T-helper 2 cell treated with Interferon-gamma antibody and Interleukin-4, amounts not matched to agents 5 μg/mL and 100 μg/mL, for 36 hours (primary cell): ENCODE measurements around the gene KCNK15.

Experiments
- DNase-seq: peaks from one replicate; pipeline ENCODE4 v3.0.0; 2021; ENCODE audit warnings: low spot score
- H3K27ac Mint-ChIP-seq: one replicate; pipeline ENCODE4 v1.8.0; 2021; ENCODE audit warnings: mild to moderate bottlenecking, mixed read lengths
- H3K27me3 Mint-ChIP-seq: one replicate; pipeline ENCODE4 v1.8.0; 2021; ENCODE audit warnings: low read depth, mixed read lengths
- H3K36me3 Mint-ChIP-seq: one replicate; pipeline ENCODE4 v1.8.0; 2021; ENCODE audit warnings: low read depth, mixed read lengths
- H3K4me1 Mint-ChIP-seq: one replicate; pipeline ENCODE4 v1.8.0; 2021; ENCODE audit warnings: low read depth, mixed read lengths
- H3K4me3 Mint-ChIP-seq: one replicate; pipeline ENCODE4 v1.8.0; 2022; ENCODE audit warnings: mild to moderate bottlenecking, moderate library complexity, mixed read lengths
- H3K9me3 Mint-ChIP-seq: one replicate; pipeline ENCODE4 v1.8.0; 2021; ENCODE audit warnings: mixed read lengths

KCNK15 gene

DNA sequence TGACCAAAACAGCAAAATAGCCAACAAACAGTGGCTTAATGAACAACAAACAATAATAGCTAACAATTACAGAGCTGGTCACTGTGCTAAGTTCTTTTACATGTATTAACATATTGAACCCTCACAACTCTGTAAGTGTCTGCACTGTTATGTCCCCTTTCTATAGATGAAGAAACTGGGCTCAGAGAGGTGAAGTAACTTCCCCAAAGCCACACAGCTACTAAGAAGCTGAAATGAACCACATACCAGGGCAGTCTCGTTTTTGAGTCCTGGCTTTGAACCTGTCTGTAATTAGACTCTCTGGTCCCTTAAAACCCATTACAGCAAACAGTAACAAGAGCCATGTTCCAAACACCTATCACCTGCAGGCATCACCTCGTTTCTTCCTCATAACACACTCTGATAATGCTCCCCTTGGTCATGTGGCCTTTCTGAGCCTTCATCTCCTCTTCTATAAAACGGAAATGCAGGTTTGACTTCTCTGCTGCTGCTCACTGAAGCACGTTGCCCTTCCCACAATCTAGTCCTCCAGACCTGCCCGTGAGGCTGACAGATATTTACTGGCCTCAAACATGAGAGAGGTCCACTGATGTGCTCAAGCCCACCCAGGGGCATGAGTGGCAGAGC is 23.3 kb downstream of the KCNK15 start:
- Mint-ChIP-seq H3K9me3 (no peaks in the 10 kb centered on the region), H3K4me1 (no peaks in the 10 kb centered on the region), H3K4me3 (no peak overlapping the region), H3K36me3 (no peaks in the 10 kb centered on the region), H3K27me3 (peaks cover 4% of the 10 kb centered on the region), H3K27ac (no peak overlapping the region)
- no peak for DNase-seq

DNA sequence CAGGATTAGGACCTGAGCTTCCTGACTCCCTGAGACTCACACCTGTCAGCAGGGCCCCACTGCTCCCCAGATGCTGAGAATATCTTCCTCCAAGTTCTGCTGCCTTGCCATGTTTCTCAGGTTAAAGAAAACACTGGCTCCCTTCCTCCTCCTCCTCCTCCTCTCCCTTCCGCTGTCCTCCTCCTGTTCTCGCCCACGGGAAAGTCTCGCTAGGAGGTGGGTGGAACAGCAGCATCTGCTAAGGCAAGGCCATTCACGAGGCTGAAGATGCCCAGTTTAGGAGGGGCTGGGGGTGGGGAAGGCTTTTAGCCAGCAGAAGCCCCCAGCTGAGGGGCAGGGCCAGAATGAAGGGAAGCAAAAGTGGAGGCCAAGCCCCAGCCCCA is 23.8 kb downstream of the KCNK15 start:
- Mint-ChIP-seq H3K36me3 (no peaks in the 10 kb centered on the region), H3K27ac (no peak overlapping the region), H3K27me3 (peaks cover 4% of the 10 kb centered on the region), H3K9me3 (no peaks in the 10 kb centered on the region), H3K4me3 (no peak overlapping the region), H3K4me1 (no peaks in the 10 kb centered on the region)
- DNase-seq = no peak

DNA sequence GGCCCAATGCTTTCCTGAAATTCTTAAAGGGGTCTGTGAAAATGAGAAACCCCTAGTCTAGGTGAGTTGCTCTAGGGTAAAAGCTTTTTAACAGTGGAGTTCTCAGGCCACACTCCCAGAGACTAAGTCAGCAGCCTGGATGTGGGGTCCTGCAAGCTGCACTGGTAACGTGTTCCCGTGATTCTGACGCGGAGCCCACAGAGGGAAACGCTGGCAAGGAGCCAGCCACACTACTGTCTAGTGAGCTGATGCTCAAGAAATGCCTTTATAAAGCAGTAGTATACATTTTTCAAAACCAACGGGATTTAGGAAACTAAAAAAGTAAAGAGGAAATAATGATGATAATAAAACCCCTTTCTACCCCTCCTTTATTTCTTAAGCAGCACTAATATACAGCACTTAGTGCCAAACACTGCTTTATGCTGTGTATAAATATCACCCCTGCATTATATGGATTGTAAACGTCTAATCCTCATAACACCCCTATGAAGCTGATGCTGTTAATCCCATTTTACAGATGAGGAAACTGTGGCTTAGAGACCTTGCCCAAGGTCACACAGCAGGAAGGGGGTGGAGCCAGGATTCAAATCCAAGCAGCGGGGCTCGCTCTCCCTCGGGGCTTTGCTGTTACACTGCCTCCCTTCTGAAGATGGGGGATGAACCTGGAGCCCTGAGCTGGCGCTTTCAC is 25.0 kb downstream of the KCNK15 start:
- H3K27ac Mint-ChIP-seq = no peak overlapping the region
- no peak overlapping the region for H3K4me3 Mint-ChIP-seq
- H3K9me3 Mint-ChIP-seq = no peaks in the 10 kb centered on the region
- H3K4me1 Mint-ChIP-seq = no peaks in the 10 kb centered on the region
- no peaks in the 10 kb centered on the region for H3K36me3 Mint-ChIP-seq
- DNase-seq = no peak
- peaks cover 4% of the 10 kb centered on the region for H3K27me3 Mint-ChIP-seq

DNA sequence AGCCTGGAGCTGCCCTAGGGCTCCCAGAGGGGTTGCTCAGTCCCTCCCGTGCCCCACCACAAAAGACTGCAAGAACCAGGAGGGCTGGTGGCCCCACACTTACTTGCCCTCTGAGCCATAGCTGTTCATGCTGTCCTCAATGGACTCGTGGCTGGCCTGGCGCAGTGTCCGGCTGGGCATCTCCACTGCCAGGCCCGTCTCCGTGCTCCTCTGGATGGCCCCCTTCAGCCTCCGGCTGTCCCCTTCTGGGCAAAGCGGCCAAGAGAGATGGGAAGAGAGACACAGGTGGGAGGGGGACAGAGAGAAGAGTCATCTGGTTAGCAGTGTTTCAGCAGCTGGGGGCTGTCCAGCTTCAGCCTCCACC is 25.5 kb downstream of the KCNK15 start:
- Mint-ChIP-seq H3K4me1 (no peaks in the 10 kb centered on the region), H3K27me3 (peaks cover 4% of the 10 kb centered on the region), H3K9me3 (no peaks in the 10 kb centered on the region), H3K27ac (no peak overlapping the region), H3K4me3 (no peak overlapping the region), H3K36me3 (no peaks in the 10 kb centered on the region)
- DNase-seq = no peak

DNA sequence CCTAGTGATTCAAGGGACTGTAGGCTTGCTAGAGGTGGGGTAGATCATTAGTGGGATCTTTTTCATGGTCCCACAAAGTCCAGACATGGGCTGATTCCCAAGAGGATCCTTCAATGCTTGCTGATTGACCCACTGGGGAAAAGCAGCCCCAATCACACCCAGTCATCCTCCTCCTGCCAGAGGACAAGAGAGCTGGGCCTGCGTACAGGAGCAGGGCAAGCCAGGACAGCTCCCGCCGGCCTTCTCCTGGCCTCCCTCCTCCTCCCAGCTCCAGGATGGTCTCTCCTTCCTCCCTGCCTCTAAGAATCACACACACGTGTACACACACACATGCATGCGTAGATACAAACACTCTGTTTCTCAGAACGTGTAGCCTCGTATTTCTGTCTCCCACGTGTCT is 27.0 kb downstream of the KCNK15 start:
- no peak for DNase-seq
- H3K9me3 Mint-ChIP-seq = no peaks in the 10 kb centered on the region
- no peak overlapping the region for H3K27ac Mint-ChIP-seq
- H3K4me3 Mint-ChIP-seq = no peak overlapping the region
- no peaks in the 10 kb centered on the region for H3K36me3 Mint-ChIP-seq
- H3K4me1 Mint-ChIP-seq = no peaks in the 10 kb centered on the region
- peaks cover 4% of the 10 kb centered on the region for H3K27me3 Mint-ChIP-seq

DNA sequence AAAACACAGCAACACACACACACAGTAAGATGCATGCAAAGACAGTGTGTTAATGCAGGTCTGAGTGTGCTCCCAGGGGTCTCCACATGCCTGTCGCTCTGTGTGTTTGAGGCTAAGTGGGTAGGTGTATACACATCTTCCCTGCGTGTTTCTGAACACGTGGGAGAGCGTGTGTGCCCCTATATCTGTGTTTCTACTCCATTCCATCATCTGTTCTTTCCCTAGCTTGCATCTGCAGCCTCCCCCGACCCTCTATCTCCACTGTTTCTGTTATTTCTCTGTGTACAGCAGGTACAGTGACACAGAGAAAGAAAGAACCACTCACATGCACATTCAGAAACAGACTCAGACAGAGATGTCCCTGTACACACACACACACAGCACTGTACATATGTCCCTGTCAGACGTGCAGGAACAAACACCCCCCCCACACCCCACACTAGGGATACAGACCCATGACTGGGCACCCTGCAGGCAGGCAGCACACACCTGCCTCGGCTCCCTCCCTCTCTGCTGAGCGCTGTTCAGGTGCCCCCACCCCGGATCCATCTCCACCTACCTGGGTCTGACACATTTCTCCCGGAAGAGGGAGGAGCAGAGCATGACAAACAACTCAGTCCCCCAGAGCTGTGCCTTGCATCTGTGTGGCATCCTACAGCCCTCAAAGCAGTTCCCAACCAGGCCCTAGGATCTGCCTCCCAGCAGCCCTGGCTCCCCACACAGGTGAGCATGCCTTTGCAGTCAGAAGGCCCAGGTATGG is 27.6 kb downstream of the KCNK15 start:
- Mint-ChIP-seq H3K27me3 (peaks cover 4% of the 10 kb centered on the region), H3K9me3 (no peaks in the 10 kb centered on the region), H3K27ac (no peak overlapping the region), H3K36me3 (no peaks in the 10 kb centered on the region), H3K4me3 (no peak overlapping the region), H3K4me1 (no peaks in the 10 kb centered on the region)
- no peak for DNase-seq

DNA sequence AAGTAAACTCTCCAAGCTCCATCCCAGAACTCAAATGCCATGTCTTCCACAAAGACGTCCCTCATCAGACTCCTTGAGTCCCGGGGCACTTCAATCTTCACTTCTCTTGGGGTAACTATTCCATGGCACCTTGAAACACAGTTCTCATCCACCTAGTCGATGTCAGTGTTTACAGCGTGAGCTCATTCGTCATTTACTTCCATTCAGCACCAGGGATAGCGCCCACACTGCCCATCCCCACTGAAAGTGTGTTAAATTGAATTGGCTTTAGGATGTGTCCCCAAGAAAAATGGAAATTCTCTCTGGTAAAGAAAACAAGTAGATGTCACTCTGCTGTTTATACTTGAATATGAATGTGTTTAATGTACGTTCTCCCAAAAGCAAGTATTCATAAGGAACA is 31.3 kb downstream of the KCNK15 start:
- H3K27me3 Mint-ChIP-seq = no peaks in the 10 kb centered on the region
- H3K27ac Mint-ChIP-seq = no peak overlapping the region
- no peak overlapping the region for H3K4me3 Mint-ChIP-seq
- no peak for DNase-seq
- no peaks in the 10 kb centered on the region for H3K36me3 Mint-ChIP-seq
- H3K9me3 Mint-ChIP-seq = no peaks in the 10 kb centered on the region
- no peaks in the 10 kb centered on the region for H3K4me1 Mint-ChIP-seq

DNA sequence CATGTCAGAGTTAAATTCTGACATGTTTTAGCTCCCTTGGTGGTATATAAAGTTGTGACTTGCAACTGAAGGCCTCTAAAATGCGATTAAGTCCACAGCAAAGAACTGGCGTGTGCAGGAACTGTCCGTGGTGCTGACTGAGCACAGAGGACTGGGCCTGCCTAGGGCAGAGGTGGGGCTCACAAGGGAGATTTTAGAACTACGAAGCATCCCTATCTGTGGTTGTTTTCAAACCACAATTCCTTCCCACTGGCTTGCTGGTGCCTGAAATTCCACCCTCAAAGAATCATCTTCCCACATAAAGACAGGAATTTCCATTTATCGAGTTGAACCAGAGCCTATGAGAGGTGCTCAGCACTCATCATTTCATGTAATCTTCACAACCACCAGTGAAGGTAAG is 34.6 kb downstream of the KCNK15 start:
- DNase-seq = peak; percentile 13

DNA sequence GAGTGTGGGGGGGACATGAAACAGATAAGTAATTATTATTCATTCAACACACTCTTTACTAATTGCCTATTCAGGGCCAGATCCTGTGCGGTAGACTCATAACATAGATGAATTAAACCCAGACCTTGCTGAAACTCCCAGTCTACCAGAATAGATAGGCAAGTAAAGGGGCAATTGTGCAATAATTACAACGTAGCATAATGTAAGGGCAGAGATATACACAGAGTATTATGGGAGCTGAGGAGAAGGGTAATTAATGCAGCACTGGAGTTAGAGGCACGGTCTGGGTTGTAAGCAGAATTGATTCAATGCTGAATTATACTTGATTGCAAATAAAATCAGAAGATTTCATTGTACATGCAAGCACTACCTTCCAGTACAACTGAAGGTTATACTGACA is 35.5 kb downstream of the KCNK15 start:
- H3K27me3 Mint-ChIP-seq = no peaks in the 10 kb centered on the region
- H3K36me3 Mint-ChIP-seq = no peaks in the 10 kb centered on the region
- no peaks in the 10 kb centered on the region for H3K4me1 Mint-ChIP-seq
- H3K27ac Mint-ChIP-seq = no peak overlapping the region
- no peaks in the 10 kb centered on the region for H3K9me3 Mint-ChIP-seq
- DNase-seq = no peak
- H3K4me3 Mint-ChIP-seq = no peak overlapping the region

More for the DNA sequence above, 34.6 kb downstream of the KCNK15 start:
- H3K27me3 Mint-ChIP-seq = no peaks in the 10 kb centered on the region
- H3K27ac Mint-ChIP-seq = no peak overlapping the region
- H3K4me3 Mint-ChIP-seq = no peak overlapping the region
- no peaks in the 10 kb centered on the region for H3K9me3 Mint-ChIP-seq
- H3K36me3 Mint-ChIP-seq = no peaks in the 10 kb centered on the region
- no peaks in the 10 kb centered on the region for H3K4me1 Mint-ChIP-seq

DNA sequence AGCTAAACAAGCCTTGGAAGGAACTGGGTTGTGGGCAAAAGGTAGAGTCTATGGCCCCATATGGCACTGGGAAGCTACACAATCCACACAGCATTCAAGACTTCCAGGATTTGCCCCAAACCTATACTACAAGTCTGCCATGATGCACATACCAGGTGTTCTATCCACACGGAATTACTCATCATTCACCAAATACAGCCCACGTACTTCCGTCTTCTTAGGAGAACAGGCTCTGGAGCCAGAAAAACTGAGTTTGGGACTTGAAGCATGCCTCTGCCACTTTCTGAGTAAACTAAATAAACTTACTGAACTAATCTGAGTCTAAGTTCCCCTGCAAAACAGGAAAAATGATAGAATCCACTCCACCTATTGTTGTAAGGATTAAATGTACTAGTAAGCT is 36.1 kb downstream of the KCNK15 start:
- Mint-ChIP-seq H3K27ac (no peak overlapping the region), H3K9me3 (no peaks in the 10 kb centered on the region), H3K4me1 (no peaks in the 10 kb centered on the region), H3K27me3 (peaks cover 1% of the 10 kb centered on the region), H3K36me3 (no peaks in the 10 kb centered on the region), H3K4me3 (no peak overlapping the region)
- no peak for DNase-seq

DNA sequence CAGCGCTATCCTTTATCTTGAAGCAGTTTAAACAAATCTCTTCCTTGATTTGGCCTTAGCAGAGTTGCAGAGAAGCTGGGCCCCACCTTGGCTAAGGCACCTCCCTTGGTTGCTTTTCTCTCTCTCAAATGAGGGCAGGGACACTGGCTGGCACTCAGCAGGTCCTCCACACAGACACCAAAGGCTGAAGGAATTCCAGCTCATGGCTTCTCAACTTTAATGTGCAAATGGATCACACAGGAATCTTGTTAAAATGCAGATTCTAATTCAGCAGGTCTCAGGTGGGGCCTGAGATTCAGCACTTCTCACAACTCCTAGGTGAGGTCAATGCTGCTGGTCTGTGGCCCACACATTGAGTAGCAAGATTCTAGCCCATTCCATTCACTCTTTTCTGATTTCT is 39.0 kb downstream of the KCNK15 start:
- Mint-ChIP-seq H3K27me3 (peaks cover 4% of the 10 kb centered on the region), H3K27ac (no peak overlapping the region), H3K36me3 (no peaks in the 10 kb centered on the region), H3K4me3 (no peak overlapping the region), H3K9me3 (no peaks in the 10 kb centered on the region), H3K4me1 (no peaks in the 10 kb centered on the region)
- DNase-seq = no peak

DNA sequence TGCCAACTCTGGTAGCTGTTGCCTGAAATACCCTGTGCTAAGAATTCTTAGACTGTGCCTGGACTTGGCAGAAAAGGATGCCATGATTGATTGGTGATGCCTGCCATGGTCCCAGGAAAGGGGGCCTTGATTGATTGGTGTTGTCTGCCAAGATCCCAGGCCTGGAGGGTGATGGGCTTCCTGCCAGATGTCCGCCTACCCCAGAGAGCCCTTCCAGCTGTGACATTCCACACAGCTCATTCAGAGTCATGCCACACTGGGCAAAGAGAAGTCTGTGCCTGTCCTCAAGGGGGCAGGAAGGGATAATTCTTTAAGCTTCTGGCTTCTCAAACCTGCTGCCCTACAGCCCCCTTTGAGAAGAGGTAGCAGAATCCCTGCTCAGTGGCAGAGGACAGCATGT is 40.1 kb downstream of the KCNK15 start:
- H3K27me3 Mint-ChIP-seq = peaks cover 4% of the 10 kb centered on the region
- no peak overlapping the region for H3K27ac Mint-ChIP-seq
- no peak for DNase-seq
- no peaks in the 10 kb centered on the region for H3K4me1 Mint-ChIP-seq
- H3K9me3 Mint-ChIP-seq = no peaks in the 10 kb centered on the region
- no peak overlapping the region for H3K4me3 Mint-ChIP-seq
- H3K36me3 Mint-ChIP-seq = no peaks in the 10 kb centered on the region

DNA sequence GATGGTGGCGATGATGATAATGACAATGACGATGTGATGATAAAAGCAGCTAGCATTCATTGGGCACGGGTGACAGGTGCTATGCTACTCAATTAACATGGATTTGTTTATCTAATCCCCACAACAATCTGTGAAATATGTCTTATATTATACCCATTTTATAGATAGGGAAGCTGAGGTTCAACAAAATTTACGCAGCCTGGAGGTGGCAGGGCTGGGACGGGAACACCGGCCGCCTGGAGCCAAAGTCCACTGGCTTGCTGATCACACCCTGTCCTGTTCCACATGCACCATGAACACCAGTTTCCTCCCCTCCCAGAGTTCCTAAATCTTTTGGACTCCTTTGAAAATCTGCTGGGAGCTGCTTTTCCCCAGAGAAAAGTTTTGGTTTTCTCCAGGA is 41.6 kb downstream of the KCNK15 start:
- Mint-ChIP-seq H3K27ac (no peak overlapping the region), H3K36me3 (no peaks in the 10 kb centered on the region), H3K4me1 (no peaks in the 10 kb centered on the region), H3K4me3 (no peak overlapping the region), H3K9me3 (no peaks in the 10 kb centered on the region), H3K27me3 (peaks cover 4% of the 10 kb centered on the region)
- no peak for DNase-seq

DNA sequence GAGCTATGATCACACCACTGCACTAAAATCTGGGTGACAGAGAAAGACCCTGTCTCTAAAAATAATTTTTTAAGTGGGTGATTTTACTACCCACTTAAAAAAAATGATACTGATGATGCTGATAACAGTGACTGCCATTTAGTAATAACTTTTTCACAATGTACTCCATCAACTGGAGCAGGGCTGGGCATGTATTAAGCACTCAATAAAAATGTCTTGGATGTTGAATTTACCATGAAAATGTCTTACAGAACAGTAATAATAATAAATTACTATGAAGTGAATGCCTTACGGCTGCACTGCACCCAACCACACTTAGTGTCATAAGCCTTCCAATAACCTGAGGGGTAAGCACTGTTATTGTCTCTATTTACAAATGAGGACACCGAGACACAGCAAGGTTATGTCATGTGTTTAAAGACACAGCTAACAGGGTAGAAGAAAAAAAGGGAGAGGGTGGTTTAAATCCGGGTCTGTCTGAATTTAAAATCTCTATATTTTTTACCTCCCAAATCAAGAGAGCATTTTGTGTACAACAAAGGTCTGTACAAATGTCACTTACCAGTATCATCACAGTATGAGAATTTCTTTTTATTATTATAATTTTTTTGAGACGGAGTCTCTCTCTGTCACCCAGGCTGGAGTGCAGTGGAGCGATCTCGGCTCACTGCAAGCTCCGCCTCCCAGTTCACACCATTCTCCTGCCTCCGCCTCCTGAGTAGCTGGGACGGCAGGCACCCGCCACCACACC is 43.2 kb downstream of the KCNK15 start:
- Mint-ChIP-seq H3K9me3 (no peaks in the 10 kb centered on the region), H3K27me3 (peaks cover 4% of the 10 kb centered on the region), H3K36me3 (no peaks in the 10 kb centered on the region), H3K4me1 (no peaks in the 10 kb centered on the region), H3K27ac (no peak overlapping the region), H3K4me3 (no peak overlapping the region)
- DNase-seq = no peak
